Naive thymus-derived CD4-positive, alpha-beta T cell (primary cell): Measurements from ENCODE around the gene IL36RN. TPM values are rescaled to one million over a fixed set of nuclear protein-coding genes. Genes with fewer than 3 reads are reported as not detected.

Experiments used
- polyA plus RNA-seq, 2 donors: library from polyadenylated mRNA; unstranded; fragments of 300-500 nt; fragmentation: Illumina TruSeq; gene quantifications; one replicate each; pipeline ENCODE4 v1.2.3, GENCODE V29; 2021
- total RNA-seq, 6 experiments: library from RNA in 5 of 6; stranded (reverse) in 5 of 6; gene quantifications; 1 replicate in 5 of 6; 2 replicates in 1 of 6; pipeline ENCODE4 v1.2.3 and lab custom pipeline; 2021 to 2026

The IL36RN gene
- total and polyA plus RNA-seq, 7 experiments from 2014 or later: 0.07 TPM; not detected in 6

Other genes starting within 250 kb of the IL36RN start
- gene IL1B, start 222.4 kb upstream of the IL36RN start, total RNA-seq: 100 to 1,000 TPM in 2 of 5 experiments, 1 to 10 TPM in 1, under 1 TPM in 2; 0.17 to 615 (median 1.1) TPM
- gene IL1B, start 222.4 kb upstream of the IL36RN start, polyA plus RNA-seq: not detected
- not detected for gene IL37, start 148.0 kb upstream of the IL36RN start, total RNA-seq
- not detected for gene IL37, start 148.0 kb upstream of the IL36RN start, polyA plus RNA-seq
- gene IL36G, start 81.2 kb upstream of the IL36RN start, total RNA-seq: not detected
- gene IL36G, start 81.2 kb upstream of the IL36RN start, polyA plus RNA-seq: not detected
- 1 to 10 TPM in 3 of 5 experiments, under 1 TPM in 2; 0.44 to 1.8 (median 1.5) TPM for gene IL36A, start 53.7 kb upstream of the IL36RN start, total RNA-seq
- 1 to 10 TPM in 1 of 2 donors, not detected in 1; 1.5 TPM for gene IL36A, start 53.7 kb upstream of the IL36RN start, polyA plus RNA-seq
- gene IL36B, start 6.3 kb upstream of the IL36RN start, total RNA-seq: not detected
- gene IL36B, start 6.3 kb upstream of the IL36RN start, polyA plus RNA-seq: not detected
- gene IL1F10, start 8.8 kb downstream of the IL36RN start, total RNA-seq: not detected
- gene IL1F10, start 8.8 kb downstream of the IL36RN start, polyA plus RNA-seq: not detected
- 10 to 100 TPM in 1 of 5 experiments, 1 to 10 TPM in 4; 1.7 to 14.3 (median 2.3) TPM for gene IL1RN, start 68.4 kb downstream of the IL36RN start, total RNA-seq
- gene IL1RN, start 68.4 kb downstream of the IL36RN start, polyA plus RNA-seq: not detected
- gene PSD4, start 114.8 kb downstream of the IL36RN start, total RNA-seq: 100 to 1,000 TPM in 4 of 5 experiments, 10 to 100 TPM in 1; 96.4 to 399 (median 167) TPM
- gene PSD4, start 114.8 kb downstream of the IL36RN start, polyA plus RNA-seq: 10 to 100 TPM; 28.0 to 50.4 TPM
- gene PAX8, start 219.7 kb downstream of the IL36RN start, total RNA-seq: 1 to 10 TPM in 3 of 5 experiments, under 1 TPM in 2; 0.37 to 1.5 (median 1.2) TPM
- gene PAX8, start 219.7 kb downstream of the IL36RN start, polyA plus RNA-seq: 1 to 10 TPM in 1 of 2 donors, under 1 TPM in 1; 0.09 to 1.4 TPM